GM18502 (cell line): ENCODE data around the gene KRTAP4-11.
"Not testable (repeated sequence)": the region's sequence is repeated elsewhere in the genome, so short reads cannot be mapped to it uniquely, and the experiment has no call there.

ENCODE experiments used
- ATAC-seq: cut with Tn5 transposase; IDR thresholded peaks from one replicate; pipeline ENCODE4 v1.9.1; 2021; ENCODE audit warnings: mild to moderate bottlenecking; ENCODE audit not compliant: unreplicated experiment, poor library complexity

Gene KRTAP4-11

DNA sequence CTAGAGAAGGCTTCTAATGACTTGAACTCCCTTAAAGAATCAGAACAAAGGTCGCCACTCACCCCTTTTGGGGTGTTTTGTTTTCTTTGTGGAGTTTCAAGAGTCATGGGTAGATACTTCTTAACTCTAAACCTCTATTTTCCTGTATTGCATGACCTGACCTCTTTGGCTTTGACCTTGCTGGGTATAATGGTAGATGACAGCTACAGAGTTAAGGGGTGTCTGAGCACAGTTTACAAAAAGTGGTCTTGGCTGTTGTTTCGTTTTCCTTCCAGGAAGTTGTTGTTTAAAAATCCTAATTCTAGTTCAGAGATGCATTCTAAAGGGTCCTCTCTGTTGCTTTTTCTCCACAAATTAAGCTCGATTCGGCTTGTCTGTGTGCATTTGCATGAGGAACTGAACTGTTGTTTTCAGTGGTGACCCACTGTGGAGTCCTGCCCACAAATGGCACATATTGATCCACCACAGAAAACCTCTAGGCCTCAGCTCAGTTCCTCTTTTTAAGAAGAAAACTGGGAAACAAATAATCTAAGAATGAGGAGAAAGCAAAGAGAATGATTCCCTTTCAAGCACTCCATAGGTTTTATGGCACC, 29.3 kb downstream of the KRTAP4-11 start:
- not testable (repeated sequence) for ATAC-seq

DNA sequence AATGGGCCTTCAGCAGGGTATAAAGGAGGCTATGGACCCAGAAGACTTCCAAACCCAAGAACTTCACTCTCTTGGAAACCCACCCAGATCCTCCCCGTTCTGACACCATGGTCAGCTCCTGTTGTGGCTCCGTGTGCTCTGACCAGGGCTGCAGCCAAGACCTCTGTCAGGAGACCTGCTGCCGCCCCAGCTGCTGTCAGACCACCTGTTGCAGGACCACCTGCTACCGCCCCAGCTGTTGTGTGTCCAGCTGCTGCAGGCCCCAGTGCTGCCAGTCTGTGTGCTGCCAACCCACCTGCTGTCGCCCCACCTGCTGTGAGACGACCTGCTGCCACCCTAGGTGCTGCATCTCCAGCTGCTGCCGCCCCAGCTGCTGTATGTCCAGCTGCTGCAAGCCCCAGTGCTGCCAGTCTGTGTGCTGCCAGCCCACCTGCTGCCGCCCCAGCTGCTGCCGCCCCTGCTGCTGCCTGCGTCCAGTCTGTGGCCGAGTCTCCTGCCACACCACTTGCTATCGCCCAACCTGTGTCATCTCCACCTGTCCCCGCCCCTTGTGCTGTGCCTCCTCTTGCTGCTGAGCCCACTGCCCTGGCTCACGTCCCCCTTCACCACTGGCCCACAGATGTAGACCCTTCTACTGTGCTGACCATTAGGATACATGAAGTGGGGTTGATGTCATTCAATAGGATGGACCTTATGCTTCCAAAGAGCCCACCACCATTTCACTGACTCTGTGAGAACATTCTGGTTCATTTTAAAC, 33.9 kb downstream of the KRTAP4-11 start, which contains the start of gene KRTAP4-7:
KRTAP4-7 (plus strand) TSS at position 51 of the 757 bp plus-strand sequence; CDS start at position 108, 57 bp downstream.
- ATAC-seq, result not testable (repeated sequence)

DNA sequence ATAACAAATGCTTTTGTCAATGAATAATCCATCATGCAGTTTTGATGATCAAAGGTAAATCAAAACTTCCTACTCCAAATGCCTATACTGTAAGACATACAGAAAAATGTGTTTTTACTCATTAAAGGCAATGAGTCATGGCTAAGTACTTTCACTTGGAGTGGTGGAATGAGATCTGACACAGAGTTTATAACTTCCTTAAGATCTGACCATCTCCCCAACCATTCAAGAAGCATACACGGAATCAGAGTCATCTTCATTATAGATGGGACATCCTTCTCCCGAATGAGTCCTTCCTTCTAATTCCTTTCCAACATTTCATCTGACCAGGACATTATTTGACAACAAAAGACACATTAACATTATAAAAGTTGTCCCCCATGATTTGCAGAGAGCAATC, 34.7 kb downstream of the KRTAP4-11 start:
- not testable (repeated sequence) for ATAC-seq

DNA sequence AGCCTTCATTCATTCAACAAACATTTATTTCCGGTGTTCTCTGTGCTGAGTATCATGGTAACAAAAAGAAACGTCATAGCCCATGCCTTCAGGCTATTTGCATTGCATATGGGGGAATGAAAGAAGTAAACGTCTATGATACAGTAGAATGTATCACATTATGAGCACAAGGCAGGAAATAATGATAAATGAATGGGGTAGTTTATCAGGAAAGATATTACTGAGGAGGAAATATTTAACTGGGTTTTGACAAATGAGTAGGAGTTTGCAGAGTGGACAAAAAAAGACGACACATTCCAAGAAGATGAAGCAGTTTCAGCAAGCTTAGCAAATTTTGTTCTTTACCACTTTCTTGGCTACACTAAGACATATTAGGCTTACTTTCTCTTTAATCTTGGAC, 35.5 kb downstream of the KRTAP4-11 start:
- ATAC-seq, result no peak

DNA sequence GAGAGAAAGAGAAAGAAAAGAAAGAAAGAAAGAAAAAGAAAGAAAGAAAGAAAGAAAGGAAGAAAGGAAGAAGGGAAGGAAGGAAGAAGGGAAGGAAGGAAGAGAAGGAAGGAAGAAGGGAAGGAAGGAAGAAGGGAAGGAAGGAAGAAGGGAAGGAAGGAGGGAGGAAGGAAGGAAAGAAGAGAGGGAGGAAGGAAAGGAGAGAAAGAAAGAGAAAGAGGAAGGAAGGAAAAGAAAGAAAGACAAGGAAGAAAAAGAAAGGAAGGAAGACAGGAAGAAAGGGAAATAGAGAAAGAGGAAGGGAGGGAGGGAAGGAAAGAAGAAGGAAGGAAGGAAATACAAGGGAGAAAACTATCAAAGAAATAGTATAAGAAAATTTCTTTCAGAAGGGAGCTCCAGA, 41.4 kb downstream of the KRTAP4-11 start:
- ATAC-seq, result no peak

DNA sequence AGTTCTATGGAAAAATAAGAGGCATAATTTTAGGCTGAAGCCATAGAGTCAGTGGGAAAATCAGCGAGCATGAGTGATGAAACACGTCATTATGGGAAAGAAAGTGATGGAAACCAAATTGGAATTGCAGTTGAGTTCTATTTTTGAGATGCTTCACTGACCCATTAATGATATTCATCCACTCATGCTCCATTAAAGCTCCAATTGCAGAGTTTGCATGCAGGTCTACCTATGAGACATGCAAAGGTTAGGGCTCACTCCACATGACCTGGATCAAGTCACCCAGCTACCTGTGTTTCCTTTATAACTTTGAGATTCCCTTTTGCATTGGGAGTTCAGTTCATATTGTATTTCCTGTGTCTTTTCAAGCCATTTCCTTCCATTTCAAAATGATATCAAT, 44.5 kb downstream of the KRTAP4-11 start:
- ATAC-seq, result no peak

DNA sequence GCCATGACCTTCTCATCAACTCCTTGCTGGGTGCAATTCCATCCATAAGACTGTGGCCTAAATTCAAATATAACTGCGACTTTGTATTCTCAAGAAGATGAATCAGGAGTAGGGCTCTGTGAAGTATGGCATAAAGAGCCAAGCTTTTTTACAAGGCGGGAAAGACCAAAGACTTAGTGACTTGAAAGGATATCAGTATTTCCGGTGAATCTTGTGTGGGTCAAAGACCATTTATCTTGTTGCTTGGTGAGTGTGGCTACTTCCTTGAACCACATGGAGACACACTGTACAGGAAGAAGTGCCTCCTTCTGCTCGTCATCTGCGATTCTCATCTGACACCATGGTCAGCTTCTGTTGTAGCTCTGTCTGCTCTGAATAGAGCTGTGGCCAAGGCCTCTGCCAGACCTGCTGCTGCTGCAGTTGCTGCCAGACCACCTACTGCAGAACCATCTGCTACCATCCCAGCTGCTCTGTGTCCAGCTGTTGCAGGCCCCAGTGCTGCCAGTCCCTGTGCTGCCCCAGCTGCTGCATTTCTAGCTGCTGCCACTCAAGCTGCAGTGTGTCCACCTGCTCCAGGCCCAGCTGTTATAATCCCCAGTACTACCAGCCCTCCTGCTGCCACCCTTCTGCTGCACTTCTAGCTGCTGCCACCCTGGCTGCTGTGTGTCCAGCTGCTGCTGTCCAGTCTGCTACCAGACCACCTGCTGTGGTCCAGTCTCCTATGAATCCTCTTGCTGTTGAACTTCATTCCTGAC, 46.4 kb downstream of the KRTAP4-11 start:
- no peak for ATAC-seq

DNA sequence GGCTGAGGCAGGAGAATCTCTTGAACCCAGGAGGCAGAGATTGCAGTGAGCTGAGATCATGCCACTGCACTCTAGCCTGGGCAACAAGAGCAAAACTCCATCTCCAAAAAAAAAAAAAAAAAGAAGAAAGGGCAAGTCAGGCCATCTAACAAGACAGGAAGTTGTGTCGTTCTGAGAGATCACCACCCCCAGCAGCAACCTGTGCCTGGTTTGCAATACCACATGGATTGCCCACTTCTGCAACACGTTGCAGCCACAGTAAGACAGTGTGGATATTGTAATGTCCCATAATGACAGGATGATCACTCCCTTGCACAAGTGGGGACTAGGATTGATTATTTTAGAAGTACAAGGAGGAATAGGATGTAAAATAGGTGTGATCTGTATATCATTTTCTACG, 49.1 kb downstream of the KRTAP4-11 start:
- no peak for ATAC-seq

DNA sequence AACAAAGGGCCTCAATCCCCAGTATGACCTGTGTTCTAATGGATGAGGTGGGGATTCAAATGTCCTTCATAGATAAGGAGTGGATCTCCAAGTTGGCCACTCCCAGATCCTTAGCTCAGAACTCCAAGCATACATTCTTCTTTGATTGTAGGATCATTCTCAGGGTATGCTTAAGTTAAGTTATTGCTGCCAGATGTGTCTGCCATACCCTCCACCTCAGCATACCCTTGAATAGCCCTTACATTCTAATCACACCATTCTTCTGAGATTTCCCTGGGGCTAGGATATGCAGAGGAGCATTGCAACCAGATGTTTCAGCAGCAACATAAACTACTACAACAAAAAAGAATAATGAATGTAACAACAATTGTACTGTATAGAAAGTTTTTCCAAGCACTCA, 50.9 kb downstream of the KRTAP4-11 start:
- ATAC-seq, result no peak
